Measurements from ENCODE around the gene FAM200C. TPM values are rescaled to one million over a fixed set of nuclear protein-coding genes. Genes with fewer than 3 reads are reported as not detected.

The FAM200C gene
- total RNA-seq, 1 donor from 2014 or later = 3.2 TPM

GRCh38 chr5:160370713-160371034, 29.2 kb downstream of the FAM200C start:
- Mint-ChIP-seq H3K4me1 (ENCODE audit: unreplicated experiment) (peaks cover 12% of the 10 kb centered on the region), H3K9me3 (ENCODE audit: unreplicated experiment) (no peaks in the 10 kb centered on the region), H3K27me3 (ENCODE audit: unreplicated experiment) (peaks cover 16% of the 10 kb centered on the region), H3K27ac (ENCODE audit: unreplicated experiment) (peak overlapping the region; percentile 20), H3K36me3 (ENCODE audit: low read depth, unreplicated experiment) (peaks cover 7% of the 10 kb centered on the region), H3K4me3 (ENCODE audit: unreplicated experiment) (peak overlapping the region; percentile 39)
- DNase-seq (ENCODE audit: low spot score) = no peak
- no peak for TF ChIP-seq CTCF (IDR thresholded peaks at IDR 0.05; ENCODE audit: unreplicated experiment)

GRCh38 chr5:160369990-160370712, 29.7 kb downstream of the FAM200C start, which contains the start of gene C1QTNF2:
TSS of gene C1QTNF2 (minus strand) at chr5:160370626. CDS start at chr5:160355011, 15,615 bp downstream.
- DNase-seq (ENCODE audit: low spot score) = peak; percentile 57
- Mint-ChIP-seq H3K27ac (ENCODE audit: unreplicated experiment) (peak within 1 kb of the TSS; percentile 37), H3K36me3 (ENCODE audit: low read depth, unreplicated experiment) (peaks cover 7% of the 10 kb centered on the region), H3K4me1 (ENCODE audit: unreplicated experiment) (peaks cover 10% of the 10 kb centered on the region), H3K9me3 (ENCODE audit: unreplicated experiment) (no peaks in the 10 kb centered on the region), H3K4me3 (ENCODE audit: unreplicated experiment) (peak within 1 kb of the TSS; percentile 57), H3K27me3 (ENCODE audit: unreplicated experiment) (peaks cover 16% of the 10 kb centered on the region)
- no peak for TF ChIP-seq CTCF (IDR thresholded peaks at IDR 0.05; ENCODE audit: unreplicated experiment)

GRCh38 chr5:160367885-160368284, 32.0 kb downstream of the FAM200C start:
- H3K9me3 Mint-ChIP-seq (ENCODE audit: unreplicated experiment) = no peaks in the 10 kb centered on the region
- no peak overlapping the region for H3K27ac Mint-ChIP-seq (ENCODE audit: unreplicated experiment)
- peaks cover 9% of the 10 kb centered on the region for H3K4me1 Mint-ChIP-seq (ENCODE audit: unreplicated experiment)
- TF ChIP-seq CTCF (IDR thresholded peaks at IDR 0.05; ENCODE audit: unreplicated experiment) = no peak
- peaks cover 7% of the 10 kb centered on the region for H3K36me3 Mint-ChIP-seq (ENCODE audit: low read depth, unreplicated experiment)
- peaks cover 16% of the 10 kb centered on the region for H3K27me3 Mint-ChIP-seq (ENCODE audit: unreplicated experiment)
- no peak overlapping the region for H3K4me3 Mint-ChIP-seq (ENCODE audit: unreplicated experiment)
- DNase-seq (ENCODE audit: low spot score) = no peak

- Mint-ChIP-seq H3K27ac (ENCODE audit: unreplicated experiment) (no peak overlapping the region), H3K36me3 (ENCODE audit: low read depth, unreplicated experiment) (peaks cover 7% of the 10 kb centered on the region), H3K27me3 (ENCODE audit: unreplicated experiment) (peaks cover 16% of the 10 kb centered on the region), H3K9me3 (ENCODE audit: unreplicated experiment) (no peaks in the 10 kb centered on the region), H3K4me3 (ENCODE audit: unreplicated experiment) (no peak overlapping the region), H3K4me1 (ENCODE audit: unreplicated experiment) (peaks cover 9% of the 10 kb centered on the region)
- DNase-seq (ENCODE audit: low spot score) = no peak
- no peak for TF ChIP-seq CTCF (IDR thresholded peaks at IDR 0.05; ENCODE audit: unreplicated experiment)
Observed at GRCh38 chr5:160367261-160367660, 32.6 kb downstream of the FAM200C start.

GRCh38 chr5:160366230-160366629, 33.6 kb downstream of the FAM200C start:
- no peak overlapping the region for H3K27ac Mint-ChIP-seq (ENCODE audit: unreplicated experiment)
- peaks cover 5% of the 10 kb centered on the region for H3K36me3 Mint-ChIP-seq (ENCODE audit: low read depth, unreplicated experiment)
- H3K27me3 Mint-ChIP-seq (ENCODE audit: unreplicated experiment) = peaks cover 16% of the 10 kb centered on the region
- no peak for DNase-seq (ENCODE audit: low spot score)
- no peak for TF ChIP-seq CTCF (IDR thresholded peaks at IDR 0.05; ENCODE audit: unreplicated experiment)
- peaks cover 6% of the 10 kb centered on the region for H3K4me1 Mint-ChIP-seq (ENCODE audit: unreplicated experiment)
- H3K4me3 Mint-ChIP-seq (ENCODE audit: unreplicated experiment) = no peak overlapping the region
- no peaks in the 10 kb centered on the region for H3K9me3 Mint-ChIP-seq (ENCODE audit: unreplicated experiment)
